AG04449 (cell line): Measurements from ENCODE around the gene EDAR.

Experiments
- CTCF ChIA-PET: fragments of 350-600 bp; formaldehyde crosslinking; extraction: SDS; loops from one replicate; lab custom pipeline; 2021; ENCODE audit warnings: antibody characterized with exemption; lab: Yijun Ruan, JAX
- POLR2A ChIA-PET: fragments of 400-600, 350-600 bp; formaldehyde crosslinking; extraction: SDS; loops from one replicate; lab custom pipeline; 2020; ENCODE audit warnings: antibody characterized with exemption, inconsistent platforms; lab: Yijun Ruan, JAX
- DNase-seq: peaks from one replicate; pipeline ENCODE4 v3.0.0-alpha.2; 2010; ENCODE audit warnings: low read depth, low spot score
- H3K4me3 ChIP-seq: 2 replicates; pipeline ENCODE4 v1.5.1; 2011; ENCODE audit warnings: low read depth, mild to moderate bottlenecking, control low read depth, low read length
- CTCF ChIP-seq: IDR thresholded peaks from one replicate; pipeline ENCODE4 v1.5.1; 2011; ENCODE audit warnings: mild to moderate bottlenecking, moderate library complexity, low read length, control low read depth, inconsistent platforms; ENCODE audit not compliant: insufficient read depth; ENCODE audit errors: missing control alignments

EDAR gene

GRCh38 chr2:108975613-108976435 is 13.2 kb downstream of the EDAR start:
- ChIA-PET CTCF (interaction anchor here (0.6 to 1.5 kb wide), 2 partner anchors 46 to 48 kb away, joined by 3 read pairs; no protein-coding TSS in a partner anchor), POLR2A (interaction anchor here (0.6 kb wide), 1 partner anchor 76 kb away, joined by 3 read pairs; no protein-coding TSS in a partner anchor)
- H3K4me3 ChIP-seq: no peak overlapping the region
- DNase-seq: no peak
- TF ChIP-seq CTCF: no peak

- ChIA-PET CTCF (no interaction called here), POLR2A (no interaction called here)
- DNase-seq: no peak
- TF ChIP-seq CTCF: no peak
- H3K4me3 ChIP-seq: no peak overlapping the region
These were observed 14.3 kb downstream of the EDAR start for GRCh38 chr2:108974674-108975073.

GRCh38 chr2:108972663-108973062 is 16.4 kb downstream of the EDAR start:
- CTCF ChIA-PET: no interaction called here
- DNase-seq: no peak
- POLR2A ChIA-PET: no interaction called here
- H3K4me3 ChIP-seq: no peak overlapping the region
- no peak for TF ChIP-seq CTCF

- CTCF ChIA-PET: interaction anchor here (1.3 kb wide), 1 partner anchor 538 kb away, joined by 4 read pairs; no protein-coding TSS in a partner anchor
- DNase-seq: no peak
- POLR2A ChIA-PET: no interaction called here
These were observed 17.1 kb downstream of the EDAR start for GRCh38 chr2:108971661-108972566.

GRCh38 chr2:108970369-108970768 is 18.7 kb downstream of the EDAR start:
- ChIA-PET POLR2A (no interaction called here), CTCF (no interaction called here)
- no peak for TF ChIP-seq CTCF
- no peak overlapping the region for H3K4me3 ChIP-seq
- no peak for DNase-seq

More at GRCh38 chr2:108971661-108972566, 17.1 kb downstream of the EDAR start:
- no peak for TF ChIP-seq CTCF
- no peak overlapping the region for H3K4me3 ChIP-seq
